ENCODE data around the gene MTMR4.
"Not testable (repeated sequence)": the region's sequence is repeated elsewhere in the genome, so short reads cannot be mapped to it uniquely, and the experiment has no call there.

MTMR4 gene

GRCh38 chr17:58492238-58493121, 22.0 kb downstream of the MTMR4 start:
- DNase-seq (ENCODE audit: low read depth in 2 of 2) = no peak

DNA sequence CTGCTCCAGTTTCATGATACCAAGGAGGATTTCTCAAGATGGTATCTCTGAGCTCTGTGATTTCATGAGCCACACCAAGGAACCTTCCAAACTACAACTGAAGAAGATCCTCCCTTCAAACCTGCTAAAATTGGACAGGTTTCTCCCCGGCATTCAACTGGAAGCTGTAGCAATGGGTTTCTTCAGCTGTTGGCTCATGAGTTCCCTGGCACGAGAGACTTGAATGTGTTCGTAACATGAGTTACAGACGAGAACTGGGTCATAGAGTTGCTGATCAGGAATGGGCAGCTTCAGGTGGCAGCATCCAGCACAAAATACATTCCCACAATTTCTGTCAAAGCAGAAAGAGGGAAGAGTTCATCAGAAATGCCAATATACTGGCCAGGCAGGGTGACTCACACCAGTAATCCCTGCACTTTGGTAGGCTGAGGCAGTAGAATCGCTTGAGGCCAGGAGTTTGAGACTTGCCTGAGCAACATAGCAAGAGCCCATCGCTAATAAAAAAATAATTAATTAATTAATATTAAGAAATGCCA, 22.9 kb downstream of the MTMR4 start:
- no peak for DNase-seq (ENCODE audit: low read depth in 2 of 2)

GRCh38 chr17:58488428-58488890, 26.0 kb downstream of the MTMR4 start:
- DNase-seq (ENCODE audit: low read depth in 2 of 2) = no peak

DNA sequence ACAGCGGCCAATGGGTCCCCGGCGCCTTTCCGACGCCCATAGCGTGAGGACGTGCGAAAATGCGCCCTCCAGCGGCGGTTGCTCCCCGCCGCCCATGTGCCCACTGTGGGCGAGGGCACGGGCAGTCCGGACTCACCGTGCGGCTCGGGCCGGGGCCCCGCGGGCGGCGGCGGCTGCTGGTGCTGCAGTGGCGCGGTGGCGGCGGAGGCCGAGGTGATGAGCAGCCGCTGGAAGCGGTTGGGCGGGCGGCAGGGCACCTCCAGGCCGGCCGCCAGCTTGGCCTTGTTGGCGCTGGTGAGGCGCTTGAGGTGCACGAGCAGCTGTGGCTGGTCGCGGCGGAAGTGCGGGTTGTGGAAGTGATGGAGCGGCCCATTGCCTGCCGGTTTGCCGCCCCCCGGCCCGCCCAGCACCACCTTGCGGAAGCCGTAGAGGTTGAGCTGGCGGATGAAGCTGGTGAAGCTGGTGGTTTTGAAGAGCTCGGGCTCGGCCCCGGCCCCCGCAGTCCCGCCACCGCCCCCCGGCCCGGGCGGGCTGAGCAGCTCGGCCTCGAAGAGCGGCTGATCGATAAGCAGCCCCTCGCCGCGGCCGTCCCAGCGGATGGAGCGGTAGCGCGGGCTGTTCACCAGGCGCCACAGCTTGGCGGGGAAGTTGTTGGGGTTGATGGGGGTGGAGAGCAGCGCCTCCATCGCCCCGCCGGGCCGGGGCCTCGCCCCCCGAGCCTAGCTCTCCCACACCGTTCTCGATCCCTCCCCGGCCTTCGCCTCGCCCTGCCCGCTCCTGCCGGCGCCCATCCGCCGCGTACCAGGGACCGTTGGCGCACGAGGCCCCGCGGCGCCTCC, 26.6 kb downstream of the MTMR4 start, which contains the start of gene HSF5:
Gene HSF5, minus strand, starts transcription at position 820 of the 839 bp plus-strand sequence. Its CDS starts 134 bp downstream, at position 686.
- no peak for DNase-seq (ENCODE audit: low read depth in 2 of 2)

DNA sequence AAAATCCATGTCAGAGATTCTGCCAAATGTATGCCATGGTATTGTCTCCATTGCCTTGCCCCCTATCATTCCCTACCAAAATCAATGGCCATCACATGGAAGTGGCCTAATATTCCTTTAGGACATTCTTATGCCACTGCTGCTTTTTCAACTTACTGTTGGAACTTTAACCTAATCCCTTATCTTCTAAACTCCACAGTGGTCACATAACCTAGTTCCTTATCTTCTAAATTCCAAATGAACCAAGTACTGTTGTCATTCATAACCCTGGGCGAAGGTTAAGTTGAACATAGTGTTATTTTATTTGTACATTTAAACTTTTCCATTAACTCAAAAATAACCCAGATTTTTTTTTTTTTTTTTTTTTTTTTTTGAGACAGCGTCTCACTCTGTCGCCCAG, 29.8 kb downstream of the MTMR4 start:
- no peak for DNase-seq (ENCODE audit: low read depth in 2 of 2)

DNA sequence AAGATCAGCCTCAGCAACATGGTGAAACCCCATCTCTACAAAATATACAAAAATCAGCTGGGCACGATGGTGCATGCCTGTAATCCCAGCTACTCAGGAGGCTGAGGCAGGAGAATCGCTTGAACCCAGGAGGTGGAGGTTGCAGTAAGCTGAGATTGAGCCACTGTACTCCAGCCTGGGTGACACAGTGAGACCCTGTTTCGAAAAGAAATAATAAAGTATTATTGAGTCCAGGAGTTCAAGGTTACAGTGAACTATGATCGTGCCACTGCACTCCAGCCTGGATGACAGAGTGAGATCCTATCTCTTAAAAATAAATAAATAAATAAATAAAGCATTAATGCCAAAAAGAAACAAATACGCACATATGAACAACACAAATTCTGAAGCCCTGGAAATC, 32.6 kb downstream of the MTMR4 start:
- not testable (repeated sequence) for DNase-seq (ENCODE audit: low read depth in 2 of 2)

DNA sequence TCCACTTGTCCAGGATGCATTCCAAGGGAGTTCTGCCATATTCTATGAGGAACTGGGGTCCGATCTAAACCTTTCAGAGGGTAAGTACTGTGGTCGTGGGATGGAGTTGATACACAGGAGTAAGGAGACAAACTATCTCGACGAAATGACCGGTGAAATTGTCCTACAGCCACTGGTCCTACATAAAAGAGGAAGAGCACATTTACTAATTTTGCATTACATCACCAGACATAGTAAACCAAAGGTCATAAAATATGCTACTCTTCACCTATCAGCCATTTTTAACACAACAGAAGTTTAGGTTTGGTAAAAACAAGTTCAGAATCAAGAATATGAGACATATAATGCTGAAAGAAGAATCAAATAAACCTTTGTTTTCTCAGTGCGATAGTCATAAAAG, 34.3 kb downstream of the MTMR4 start:
- no peak for DNase-seq (ENCODE audit: low read depth in 2 of 2)

DNA sequence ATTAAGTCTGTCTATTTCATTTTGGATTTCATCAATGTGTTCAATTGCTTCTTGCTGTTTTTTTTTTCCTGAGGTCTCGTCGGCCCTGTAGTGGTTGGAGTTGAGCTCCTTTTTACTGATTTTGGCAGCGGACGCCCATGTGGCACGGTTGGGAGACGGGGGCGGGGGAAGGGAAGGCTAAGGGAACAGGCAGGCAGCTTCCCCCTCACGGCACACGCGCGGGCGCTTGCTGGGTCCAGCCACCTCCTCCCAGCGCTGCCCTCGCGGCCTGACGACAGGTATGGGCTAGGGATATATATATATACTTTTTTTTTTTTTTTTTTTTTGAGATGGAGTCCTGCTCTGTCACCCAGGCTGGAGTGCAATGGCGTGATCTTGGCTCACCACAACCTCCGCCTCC, 37.6 kb downstream of the MTMR4 start:
- no peak for DNase-seq (ENCODE audit: low read depth in 2 of 2)

GRCh38 chr17:58475985-58476384, 38.5 kb downstream of the MTMR4 start:
- no peak for DNase-seq (ENCODE audit: low read depth in 2 of 2)

- no peak for DNase-seq (ENCODE audit: low read depth in 2 of 2)
Measured at GRCh38 chr17:58470356-58470755, 44.1 kb downstream of the MTMR4 start.

DNA sequence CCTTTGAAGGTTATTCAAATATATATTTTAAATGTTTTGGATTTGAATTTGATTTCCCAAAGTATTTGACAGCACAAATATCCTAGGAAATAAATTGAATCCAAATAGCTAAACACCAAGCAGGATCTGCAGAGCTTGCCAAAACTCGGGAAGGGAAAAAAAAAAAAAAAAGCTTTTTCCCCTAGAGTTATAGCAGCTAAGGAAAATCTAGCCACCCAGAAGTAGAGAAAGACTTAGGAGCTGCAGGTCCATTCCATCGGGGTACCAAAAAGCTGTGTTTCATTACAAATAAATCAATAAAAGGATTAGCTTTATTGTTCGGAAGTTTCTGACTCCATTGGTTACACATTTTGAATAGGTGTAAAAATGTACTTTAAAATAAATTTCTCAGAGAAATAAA, 45.5 kb downstream of the MTMR4 start:
- DNase-seq (ENCODE audit: low read depth in 2 of 2) = no peak

- no peak for DNase-seq (ENCODE audit: low read depth in 2 of 2)
Measured at GRCh38 chr17:58455491-58455890, 58.9 kb downstream of the MTMR4 start.

- DNase-seq (ENCODE audit: low read depth in 2 of 2) = no peak
Measured at GRCh38 chr17:58452738-58453137, 61.7 kb downstream of the MTMR4 start.

DNA sequence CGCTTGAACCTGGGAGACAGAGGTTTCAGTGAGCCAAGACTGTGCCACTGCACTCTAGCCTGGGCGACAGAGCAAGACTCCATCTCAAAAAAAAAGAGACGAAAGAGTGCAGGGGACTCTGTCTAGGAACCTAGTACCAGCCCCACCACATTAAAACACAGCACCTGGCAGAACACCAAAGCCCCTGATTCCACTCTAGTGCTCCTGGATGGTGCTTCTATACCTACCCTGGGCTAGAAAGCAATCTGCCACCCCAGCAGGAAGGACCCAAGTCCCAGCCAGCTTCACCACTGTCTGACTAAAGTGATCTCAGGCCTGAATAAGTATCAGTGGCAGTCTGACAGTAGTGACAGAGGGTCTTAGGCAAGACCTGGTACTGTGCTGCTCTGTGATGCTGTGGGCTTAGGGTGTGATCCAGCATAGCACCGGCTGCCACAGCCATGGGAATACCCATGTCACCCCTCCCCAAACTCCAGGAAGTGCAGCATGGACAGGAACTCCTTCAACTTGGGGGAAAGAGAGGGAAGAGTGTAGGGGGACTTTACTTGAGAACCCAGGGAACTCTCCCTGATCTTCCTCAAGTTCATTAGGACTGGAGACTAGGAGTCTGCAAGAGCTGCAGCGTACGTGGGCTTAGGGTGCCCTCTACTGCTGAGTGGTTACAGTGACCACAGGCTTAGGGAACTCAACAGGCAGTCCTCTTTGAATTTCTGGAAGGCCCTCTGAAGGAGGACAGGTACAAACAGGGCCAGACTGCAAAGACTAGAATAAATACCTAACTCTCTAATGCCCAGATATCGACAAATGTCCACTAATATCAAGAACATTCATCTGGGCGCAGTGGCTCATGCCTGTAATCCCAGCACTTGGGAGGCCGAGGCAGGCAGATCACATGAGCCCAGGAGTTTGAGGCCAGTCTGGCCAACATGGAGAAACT, 67.1 kb downstream of the MTMR4 start:
- DNase-seq (ENCODE audit: low read depth in 2 of 2) = peak; percentile 40 to 47

- DNase-seq (ENCODE audit: low read depth in 2 of 2) = no peak
Measured at GRCh38 chr17:58446086-58446485, 68.4 kb downstream of the MTMR4 start.

Measured in fibroblast of skin of left biceps (primary cell).